GM19467 (cell line): ENCODE data around the gene CDH23.

ENCODE experiments used
- ATAC-seq: cut with Tn5 transposase; IDR thresholded peaks from one replicate; pipeline ENCODE4 v1.9.1; 2021; ENCODE audit warnings: mild to moderate bottlenecking, moderate library complexity; ENCODE audit not compliant: unreplicated experiment

CDH23 gene

DNA sequence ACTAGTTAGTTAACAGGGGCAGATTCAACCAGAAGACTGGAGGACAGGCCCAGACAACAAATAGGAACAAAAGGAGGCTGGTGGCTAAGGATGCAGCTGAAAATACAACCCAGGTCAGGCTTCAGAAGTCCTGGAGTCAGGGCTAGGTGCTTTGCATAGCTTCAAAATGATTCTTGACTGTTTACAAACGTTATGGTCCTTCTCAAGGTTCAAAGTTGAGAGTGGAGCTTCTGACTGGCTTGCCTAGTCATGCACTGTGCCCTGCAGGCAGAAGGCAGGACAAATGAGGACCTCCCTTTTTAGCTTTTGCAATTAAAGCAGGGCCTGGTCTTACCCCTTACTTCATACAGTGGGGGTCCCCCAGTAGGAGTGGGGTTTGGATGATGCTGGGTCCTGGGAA lies 4.4 kb upstream of the CDH23 start:
- no peak for ATAC-seq

DNA sequence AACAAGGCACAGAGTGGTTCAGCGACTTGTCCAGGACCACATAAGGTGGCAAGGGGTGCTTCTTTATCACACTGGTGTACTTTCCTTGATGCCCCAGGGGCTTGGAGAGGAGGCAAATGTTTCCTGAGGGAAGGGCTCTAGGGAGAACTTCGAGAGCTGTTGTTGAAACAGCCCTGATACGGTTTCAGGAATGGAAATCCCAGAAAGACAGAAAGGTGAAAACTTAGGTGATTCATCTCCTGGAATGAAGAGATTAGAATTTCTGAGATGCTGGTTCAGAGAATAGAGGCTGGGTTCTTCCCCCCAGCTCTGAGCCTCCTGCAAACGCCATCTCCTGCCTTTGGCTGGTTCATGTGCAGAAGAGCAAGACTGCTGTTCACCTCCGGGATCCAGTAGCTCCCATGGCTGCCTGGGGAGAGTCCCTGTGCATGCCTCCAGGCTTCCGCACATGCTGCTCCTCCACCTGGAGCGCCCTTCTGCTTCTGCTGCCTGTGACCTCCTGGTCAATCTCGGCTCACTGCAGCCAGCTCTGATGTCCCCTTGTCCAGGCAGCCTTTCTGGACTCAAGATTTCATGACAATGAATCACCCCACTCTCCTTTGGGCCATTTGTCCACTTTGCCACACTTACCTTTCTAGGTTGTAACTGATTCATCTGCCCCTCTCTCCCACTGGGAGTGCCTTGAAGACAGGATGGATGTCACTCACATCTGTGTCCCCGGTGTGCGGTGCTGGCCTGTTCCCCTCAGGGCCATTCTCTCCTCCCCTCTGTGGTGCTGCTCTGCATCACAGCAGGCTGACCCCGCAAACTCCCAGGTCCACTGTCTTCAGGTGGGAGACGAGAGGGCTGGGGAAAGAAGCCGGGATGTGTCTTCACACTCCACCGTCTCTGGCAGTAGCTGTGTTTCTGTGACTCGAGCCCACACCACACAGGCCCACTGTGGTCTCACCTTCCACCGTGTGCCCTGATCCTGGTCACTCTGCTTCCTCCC lies 3.6 kb upstream of the CDH23 start:
- ATAC-seq: no peak

GRCh38 chr10:71393841-71394475 lies 2.8 kb upstream of the CDH23 start:
- no peak for ATAC-seq

GRCh38 chr10:71394926-71395562 lies 1.7 kb upstream of the CDH23 start:
- no peak for ATAC-seq

GRCh38 chr10:71395621-71396020 lies 1.1 kb upstream of the CDH23 start:
- no peak for ATAC-seq

GRCh38 chr10:71396084-71396710 lies 523 bp upstream of the CDH23 start:
- no peak for ATAC-seq

GRCh38 chr10:71397296-71398212 lies 834 bp downstream of the CDH23 start:
- no peak for ATAC-seq

GRCh38 chr10:71398976-71399375 lies 2.3 kb downstream of the CDH23 start:
- no peak for ATAC-seq

- no peak for ATAC-seq
These were observed 3.2 kb downstream of the CDH23 start for GRCh38 chr10:71399946-71400345.

GRCh38 chr10:71401056-71401455 lies 4.3 kb downstream of the CDH23 start:
- no peak for ATAC-seq

- no peak for ATAC-seq
These were observed 5.3 kb downstream of the CDH23 start for GRCh38 chr10:71402005-71402404.

GRCh38 chr10:71404503-71405295 lies 8.0 kb downstream of the CDH23 start:
- no peak for ATAC-seq

- no peak for ATAC-seq
These were observed 10.2 kb downstream of the CDH23 start for GRCh38 chr10:71406878-71407277.

GRCh38 chr10:71408436-71409225 lies 11.9 kb downstream of the CDH23 start:
- ATAC-seq: no peak

DNA sequence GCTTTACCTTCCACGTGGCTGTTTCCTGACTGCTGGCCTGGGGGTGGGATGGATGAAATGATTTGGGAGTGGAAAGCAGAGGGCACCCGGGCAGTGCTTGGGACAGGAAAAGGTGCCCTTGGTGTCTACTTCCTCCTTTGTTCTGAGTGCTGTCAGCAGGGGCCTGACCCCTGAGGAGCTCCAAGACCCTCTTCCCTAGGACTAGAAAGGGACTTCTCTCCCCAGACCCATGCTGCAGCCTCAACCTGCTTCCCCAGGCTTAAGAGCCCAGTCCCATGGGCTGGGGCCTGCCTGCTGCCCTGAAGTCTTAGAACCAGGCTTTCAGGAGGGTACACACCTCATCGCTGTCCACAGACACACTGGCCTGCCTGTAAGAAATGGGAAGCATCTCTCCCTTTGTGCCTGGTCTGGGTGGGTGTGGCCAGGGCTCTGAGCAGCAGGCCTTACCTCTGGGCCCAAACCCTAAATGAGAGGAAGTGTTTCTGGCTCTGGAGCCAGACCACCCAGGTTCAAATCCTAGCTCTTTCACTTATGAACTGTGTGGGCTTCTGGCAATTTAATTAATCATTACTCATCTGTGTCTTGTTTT lies 12.9 kb downstream of the CDH23 start:
- no peak for ATAC-seq

GRCh38 chr10:71413581-71413980 lies 16.9 kb downstream of the CDH23 start:
- no peak for ATAC-seq

DNA sequence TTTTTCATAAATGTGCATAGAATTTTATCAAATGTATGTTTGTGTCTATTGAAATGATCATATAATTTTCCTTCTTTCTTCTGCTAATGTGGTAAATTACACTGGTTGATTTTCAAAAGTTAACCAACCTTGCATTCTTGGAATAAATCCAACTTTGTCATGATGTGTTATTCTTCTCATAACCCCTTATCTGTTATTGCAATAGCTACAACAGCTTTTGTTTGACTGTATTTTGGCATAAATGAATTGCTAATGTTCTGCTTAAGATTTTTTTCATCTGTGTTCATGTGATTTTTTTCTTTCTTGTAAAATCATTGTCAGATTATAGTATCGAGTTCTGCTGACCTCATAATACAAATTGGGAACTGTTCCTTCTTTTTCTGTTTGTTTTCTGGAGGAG lies 17.6 kb downstream of the CDH23 start:
- ATAC-seq: no peak

GRCh38 chr10:71419002-71419540 lies 22.4 kb downstream of the CDH23 start:
- no peak for ATAC-seq
